Thymus (tissue), 11 donors: ENCODE data around the gene SYT6. TPM values are rescaled to one million over a fixed set of nuclear protein-coding genes. Genes with fewer than 3 reads are reported as not detected.

Experiments used
- DNase-seq, 9 donors: peaks; one replicate each; pipeline ENCODE4 v3.0.0-alpha.2; 2013; ENCODE audit warnings: low spot score in 9 of 9, low read depth in 6 of 9, missing footprints in 1 of 9
- H3K27ac ChIP-seq, 2 donors: one replicate each; pipeline ENCODE4 v1.5.1; 2013; ENCODE audit warnings: control low read depth in 1 of 2, low read depth in 1 of 2, low read length in 1 of 2, mild to moderate bottlenecking in 1 of 2, moderate library complexity in 1 of 2
- H3K27me3 ChIP-seq, 2 donors: one replicate each; pipeline ENCODE4 v1.5.1; 2013; ENCODE audit warnings: low read length in 1 of 2; ENCODE audit not compliant: control insufficient read depth in 2 of 2, insufficient read depth in 1 of 2
- H3K36me3 ChIP-seq, 2 donors: one replicate each; pipeline ENCODE4 v1.5.1; 2013; ENCODE audit warnings: low read length in 1 of 2, mild to moderate bottlenecking in 1 of 2, moderate library complexity in 1 of 2; ENCODE audit not compliant: control insufficient read depth in 2 of 2, insufficient read depth in 2 of 2
- H3K4me1 ChIP-seq, 2 donors: one replicate each; pipeline ENCODE4 v1.5.1; 2013; ENCODE audit warnings: low read length in 2 of 2; ENCODE audit not compliant: control insufficient read depth in 2 of 2, insufficient read depth in 2 of 2
- H3K4me3 ChIP-seq, 2 donors: one replicate each; pipeline ENCODE4 v1.5.1; 2013; ENCODE audit warnings: low read length in 2 of 2, control low read depth in 1 of 2, mild to moderate bottlenecking in 1 of 2
- H3K9me3 ChIP-seq, 2 donors: one replicate each; pipeline ENCODE4 v1.5.1; 2013; ENCODE audit warnings: low read length in 1 of 2, mild to moderate bottlenecking in 1 of 2; ENCODE audit not compliant: control insufficient read depth in 2 of 2, insufficient read depth in 1 of 2
- WGBS: extraction: QIAGEN DNeasy Blood & Tissue Kit; methylation state at CpG from one replicate; pipeline ENCODE4 v1.1.7; 2013; 5-methylcytosine and 5-hydroxymethylcytosine counted together
- polyA plus RNA-seq: library from polyadenylated mRNA; stranded (reverse); fragments of 200-250 nt; gene quantifications from one replicate; pipeline ENCODE4 v1.2.3, GENCODE V29; 2013
- total RNA-seq: library from RNA; stranded (reverse); fragments of 120-200 nt; gene quantifications from one replicate; pipeline ENCODE4 v1.2.4, GENCODE V29; 2013
- donor health status: healthy.

SYT6 gene
- total and polyA plus RNA-seq, 2 donors: 0.09 to 0.11 TPM

DNA sequence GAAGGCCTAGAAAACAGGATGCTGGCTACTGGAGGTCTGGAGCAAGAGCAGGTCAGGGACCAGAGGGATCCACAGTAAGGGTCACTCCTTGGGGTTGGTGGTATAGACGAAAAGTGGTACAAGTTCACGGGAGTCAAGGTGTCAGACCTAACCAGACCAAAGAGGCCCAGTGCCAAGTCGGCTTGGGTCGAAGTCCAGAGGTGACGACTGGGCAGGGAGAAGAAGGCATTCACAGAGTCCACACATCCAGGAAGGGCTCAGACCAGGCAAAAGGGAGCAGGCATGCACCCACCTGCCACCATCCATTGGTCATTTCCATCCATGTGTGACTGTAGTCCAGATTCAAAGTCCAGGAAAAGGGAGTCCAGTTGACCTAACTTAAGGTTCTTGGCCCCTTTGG lies 27.1 kb upstream of the SYT6 start:
- Histone ChIP-seq H3K27me3 (no peaks in the 10 kb centered on the region), H3K4me1 (no peaks in the 10 kb centered on the region), H3K27ac (no peak overlapping the region), H3K9me3 (no peaks in the 10 kb centered on the region), H3K36me3 (no peaks in the 10 kb centered on the region), H3K4me3 (no peak overlapping the region)
- 96% methylated on average over 5 of the region's 5 CpGs for WGBS
- no peak for DNase-seq

DNA sequence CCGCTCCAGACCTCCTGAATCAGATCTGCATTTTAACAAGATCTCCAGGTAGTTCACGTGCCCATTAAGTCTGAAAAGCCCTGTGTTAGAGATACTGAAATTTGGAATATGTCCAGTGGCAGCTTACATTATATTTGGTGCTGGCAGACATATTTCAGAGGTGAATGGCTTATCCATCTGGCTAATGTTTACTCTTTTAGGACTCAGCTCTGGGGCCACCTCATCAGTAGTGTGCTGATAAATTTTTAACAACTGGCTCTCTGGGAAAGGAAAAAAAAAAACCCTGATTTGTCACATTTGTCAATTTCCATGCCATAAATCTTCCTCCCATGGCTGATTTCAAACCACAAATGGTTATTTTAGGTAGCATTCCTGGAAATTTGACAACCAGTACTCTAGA lies 25.3 kb upstream of the SYT6 start:
- no peaks in the 10 kb centered on the region for H3K9me3 ChIP-seq
- 98% methylated on average over 2 of the region's 2 CpGs for WGBS
- H3K4me3 ChIP-seq: no peak overlapping the region
- no peaks in the 10 kb centered on the region for H3K27me3 ChIP-seq
- H3K27ac ChIP-seq: no peak overlapping the region
- no peaks in the 10 kb centered on the region for H3K4me1 ChIP-seq
- DNase-seq: no peak
- H3K36me3 ChIP-seq: no peaks in the 10 kb centered on the region

DNA sequence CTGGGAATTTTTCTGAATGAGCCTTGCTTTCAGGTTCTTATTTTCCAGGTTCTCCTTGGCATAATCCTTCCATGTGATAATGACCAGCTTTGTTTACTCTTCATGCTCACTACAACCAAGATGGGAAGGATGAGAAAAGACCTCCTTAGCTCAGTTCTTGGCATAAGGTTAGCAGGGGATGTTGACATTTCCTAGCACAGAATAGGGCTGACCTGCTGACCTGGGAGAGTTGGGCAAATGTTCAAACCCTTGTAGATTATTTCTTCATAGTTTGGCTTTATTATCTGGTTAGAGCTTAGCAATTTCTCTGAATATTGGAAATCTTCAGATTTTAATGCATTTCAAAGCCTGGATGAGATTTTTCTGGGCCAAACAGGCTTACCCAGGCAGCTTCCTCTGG lies 23.6 kb upstream of the SYT6 start:
- Histone ChIP-seq H3K27me3 (no peaks in the 10 kb centered on the region), H3K4me3 (no peak overlapping the region), H3K27ac (no peak overlapping the region), H3K36me3 (no peaks in the 10 kb centered on the region), H3K9me3 (no peaks in the 10 kb centered on the region), H3K4me1 (no peaks in the 10 kb centered on the region)
- DNase-seq: no peak

DNA sequence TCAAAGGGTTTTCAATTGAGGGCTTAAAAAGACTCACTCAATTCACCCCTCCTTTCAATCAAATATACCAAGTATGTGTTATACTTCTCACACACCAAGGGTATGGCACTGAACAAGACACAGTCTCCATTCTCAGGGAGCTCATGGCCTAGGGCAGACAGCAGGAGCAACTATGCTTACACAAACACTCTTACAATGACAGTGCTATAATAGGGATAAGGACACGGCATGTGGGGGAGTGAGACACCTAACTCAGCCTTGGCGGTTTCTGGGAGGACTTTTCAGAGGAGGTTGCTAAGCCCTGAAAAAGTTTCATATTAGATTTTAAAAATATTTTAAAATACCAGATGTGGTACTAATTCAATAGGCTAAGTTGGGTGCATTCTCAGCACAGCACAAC lies 22.7 kb upstream of the SYT6 start:
- H3K27me3 ChIP-seq: no peaks in the 10 kb centered on the region
- no peak overlapping the region for H3K4me3 ChIP-seq
- WGBS: 96% methylated on average over 2 of the region's 2 CpGs
- H3K4me1 ChIP-seq: no peaks in the 10 kb centered on the region
- H3K27ac ChIP-seq: no peak overlapping the region
- no peaks in the 10 kb centered on the region for H3K9me3 ChIP-seq
- DNase-seq: no peak
- no peaks in the 10 kb centered on the region for H3K36me3 ChIP-seq

DNA sequence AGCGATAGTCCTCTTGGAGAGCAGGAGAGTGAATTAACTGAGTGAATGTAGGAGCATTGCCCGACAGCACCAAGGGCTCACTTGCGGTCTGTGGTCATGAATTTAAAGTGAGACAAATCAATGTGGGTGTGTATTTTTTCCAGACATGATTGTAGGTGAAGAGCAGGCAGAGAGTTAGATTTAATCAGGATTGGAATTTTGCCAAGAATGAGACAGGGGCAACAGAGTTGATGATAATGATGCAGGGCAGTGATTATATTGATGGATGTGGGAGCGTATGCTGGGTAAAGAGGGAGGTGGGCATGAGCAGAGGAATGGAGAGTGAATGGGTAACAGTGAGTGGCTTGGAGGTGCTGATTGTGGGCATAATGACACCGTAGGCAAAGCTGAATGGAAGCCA lies 20.0 kb upstream of the SYT6 start:
- Histone ChIP-seq H3K27ac (no peak overlapping the region), H3K36me3 (no peaks in the 10 kb centered on the region)
- WGBS: 85% methylated on average over 5 of the region's 5 CpGs

DNA sequence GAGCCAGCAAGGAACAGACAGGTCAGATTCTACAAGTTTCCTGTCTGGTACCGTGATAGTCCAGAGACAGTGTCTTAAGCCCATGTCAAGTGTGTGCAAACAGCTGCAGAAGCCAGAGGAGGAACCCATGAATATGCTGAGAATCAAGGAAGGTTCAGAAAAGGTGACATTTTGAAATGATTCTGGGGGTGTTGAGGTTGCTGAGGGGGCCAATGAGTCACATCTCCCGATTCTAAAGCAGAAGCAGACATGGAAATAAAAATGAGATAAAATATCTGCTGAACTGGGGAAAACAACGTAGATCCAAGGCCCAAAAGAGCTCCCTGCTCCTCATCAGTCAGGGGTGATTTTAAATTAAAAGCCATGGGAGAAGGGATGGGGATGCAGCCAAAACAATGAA lies 15.8 kb upstream of the SYT6 start:
- DNase-seq: no peak
- 96% methylated on average over 3 of the region's 3 CpGs for WGBS
- Histone ChIP-seq H3K36me3 (no peaks in the 10 kb centered on the region), H3K4me1 (no peaks in the 10 kb centered on the region), H3K4me3 (no peak overlapping the region), H3K9me3 (no peaks in the 10 kb centered on the region), H3K27me3 (peaks cover 0 to 3% of the 10 kb centered on the region in 2 donors), H3K27ac (no peak overlapping the region)

More for the DNA sequence above, 20.0 kb upstream of the SYT6 start:
- Histone ChIP-seq H3K27me3 (no peaks in the 10 kb centered on the region), H3K4me1 (no peaks in the 10 kb centered on the region), H3K9me3 (no peaks in the 10 kb centered on the region), H3K4me3 (no peak overlapping the region)
- no peak for DNase-seq

DNA sequence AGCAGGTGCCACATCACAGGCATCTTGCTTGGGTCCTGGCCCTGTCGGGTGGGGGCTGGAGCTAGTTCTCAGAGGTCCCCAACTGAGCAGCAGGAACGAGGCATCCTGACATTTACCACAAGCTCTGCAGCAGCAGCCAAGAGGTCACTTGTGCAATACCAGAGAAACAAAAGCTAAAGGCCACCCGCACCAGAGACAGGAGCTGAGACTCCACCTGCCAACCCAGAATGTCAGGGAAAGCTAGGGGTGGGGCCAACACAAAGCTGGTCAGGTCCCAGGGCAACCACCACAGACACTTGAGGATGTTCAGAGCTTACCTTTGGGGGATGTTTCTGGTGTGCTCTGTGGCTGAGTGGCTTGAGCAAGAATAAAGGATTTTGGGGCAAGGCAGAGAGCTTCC lies 13.6 kb upstream of the SYT6 start:
- no peaks in the 10 kb centered on the region for H3K4me1 ChIP-seq
- no peak for DNase-seq
- H3K36me3 ChIP-seq: no peaks in the 10 kb centered on the region
- H3K27me3 ChIP-seq: peaks cover 0 to 3% of the 10 kb centered on the region in 2 donors
- WGBS: 86% methylated on average over 3 of the region's 3 CpGs
- no peak overlapping the region for H3K4me3 ChIP-seq
- no peaks in the 10 kb centered on the region for H3K9me3 ChIP-seq
- no peak overlapping the region for H3K27ac ChIP-seq

DNA sequence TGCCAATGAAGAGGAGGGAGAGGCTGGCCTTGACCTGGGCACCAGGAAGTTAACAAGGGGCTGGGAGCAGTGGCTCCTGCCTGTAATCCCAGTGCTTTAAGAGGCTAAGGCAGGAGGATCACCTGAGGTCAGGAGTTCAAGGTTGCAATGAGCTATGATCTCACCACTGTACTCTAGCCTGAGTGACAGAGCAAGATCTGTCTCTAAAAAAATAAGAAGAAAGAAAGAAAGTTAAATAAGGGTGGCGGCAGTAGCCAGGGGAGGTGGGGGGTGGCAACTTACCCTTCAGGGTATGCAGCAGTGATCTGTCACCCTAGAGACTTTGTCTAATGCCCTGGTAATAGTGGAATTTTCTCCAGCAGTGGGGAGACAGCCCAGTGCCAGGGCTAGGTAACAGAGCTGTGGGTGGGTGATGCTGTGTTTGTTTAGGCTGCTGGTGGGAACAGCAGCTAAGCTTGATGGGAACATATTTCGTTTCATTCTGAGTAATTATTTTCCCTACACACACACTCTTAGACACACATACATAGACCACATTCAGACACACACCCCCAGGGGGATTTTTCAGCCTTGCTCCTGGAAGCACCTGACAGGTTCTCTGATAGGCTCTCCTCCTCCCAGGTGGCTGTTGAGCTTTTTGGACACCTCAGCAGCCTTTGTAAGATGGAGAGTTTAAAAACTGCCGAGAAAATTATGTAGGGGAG lies 11.3 kb upstream of the SYT6 start:
- peaks cover 0 to 7% of the 10 kb centered on the region in 2 donors for H3K27me3 ChIP-seq
- H3K36me3 ChIP-seq: no peaks in the 10 kb centered on the region
- no peaks in the 10 kb centered on the region for H3K9me3 ChIP-seq
- WGBS: 88% methylated on average over 3 of the region's 3 CpGs
- H3K4me1 ChIP-seq: no peaks in the 10 kb centered on the region
- no peak for DNase-seq
- H3K4me3 ChIP-seq: no peak overlapping the region
- no peak overlapping the region for H3K27ac ChIP-seq

DNA sequence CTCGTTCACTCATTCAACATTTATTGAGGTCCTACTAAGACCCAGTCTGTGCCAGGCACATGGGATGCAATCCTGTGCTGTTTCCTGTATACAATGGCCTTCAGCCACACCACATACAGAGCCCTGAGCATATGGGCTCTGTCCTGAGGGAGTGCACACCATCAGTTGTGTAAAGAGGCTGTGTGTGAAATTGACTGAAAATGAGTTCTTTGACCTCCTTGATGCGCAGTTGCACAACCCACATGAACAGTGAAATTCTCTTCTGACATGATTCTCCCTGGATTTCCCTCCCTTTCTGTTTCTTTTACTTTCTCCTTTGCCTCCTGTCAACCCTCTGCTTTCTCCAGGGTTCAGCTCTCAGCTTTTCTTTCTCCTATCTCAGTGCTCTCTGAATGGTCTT lies 6.3 kb upstream of the SYT6 start:
- Histone ChIP-seq H3K27ac (no peak overlapping the region), H3K9me3 (peaks cover 0 to 3% of the 10 kb centered on the region in 2 donors), H3K4me1 (no peaks in the 10 kb centered on the region), H3K27me3 (peaks cover 20 to 38% of the 10 kb centered on the region in 2 donors), H3K36me3 (no peaks in the 10 kb centered on the region), H3K4me3 (no peak overlapping the region)
- DNase-seq: no peak
- 93% methylated on average over 2 of the region's 2 CpGs for WGBS
